Head of caudate nucleus (tissue), 42 donors: ENCODE data around the gene FOXR1.
"Not testable (repeated sequence)": the region's sequence is repeated elsewhere in the genome, so short reads cannot be mapped to it uniquely, and the experiment has no call there.

Experiments used
- DNase-seq, 42 donors: peaks; one replicate each; pipeline versions ENCODE4 v3.0.0 to v3.0.0-alpha.2; 2020 to 2021; ENCODE audit warnings: mixed read lengths in 7 of 42
- intact Hi-C: fragments of 100-400 bp; cut with DNase I; formaldehyde crosslinking; loops from one replicate; pipeline ENCODE4 v1.15.0; 2022

The FOXR1 gene

GRCh38 chr11:119017377-119017776 lies 45.8 kb downstream of the FOXR1 start:
- DNase-seq, intact Hi-C loops: not testable (repeated sequence)

- DNase-seq = peak; percentile 94 to 99 (median 98)
- intact Hi-C loops = no loop called here
Observed at GRCh38 chr11:119018074-119018938, 46.7 kb downstream of the FOXR1 start, which contains the start of the genes RPS25 and TRAPPC4. Gene RPS25, minus strand, starts transcription at chr11:119018343. Its CDS starts 59 bp downstream, at chr11:119018284. Gene TRAPPC4, plus strand, starts transcription at chr11:119018766. Its CDS starts 30 bp downstream, at chr11:119018796.

- no peak for DNase-seq
- intact Hi-C loops = no loop called here
Observed at GRCh38 chr11:119019996-119020395, 48.4 kb downstream of the FOXR1 start.

- DNase-seq = no peak
- intact Hi-C loops = no loop called here
Observed at GRCh38 chr11:119021631-119022030, 50.1 kb downstream of the FOXR1 start.

DNA sequence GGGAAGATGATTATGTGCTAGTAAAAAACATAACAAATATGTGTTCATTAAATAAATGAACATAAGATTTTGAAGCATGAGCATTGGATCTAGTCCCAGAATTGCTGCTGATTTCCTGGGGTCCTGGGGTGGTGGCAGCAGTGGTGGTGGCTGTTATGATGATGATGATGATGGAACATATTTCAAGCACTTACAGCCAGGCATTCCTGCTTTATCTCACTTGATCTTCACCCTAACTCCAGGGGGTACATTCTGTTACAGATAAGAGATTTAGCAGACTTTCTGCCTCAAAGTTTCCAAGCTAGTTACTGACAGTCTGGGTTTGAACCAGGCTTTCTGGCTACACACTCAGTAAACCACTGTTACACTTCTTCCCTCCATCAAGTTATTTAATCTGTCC lies 52.2 kb downstream of the FOXR1 start:
- intact Hi-C loops = no loop called here
- no peak for DNase-seq

DNA sequence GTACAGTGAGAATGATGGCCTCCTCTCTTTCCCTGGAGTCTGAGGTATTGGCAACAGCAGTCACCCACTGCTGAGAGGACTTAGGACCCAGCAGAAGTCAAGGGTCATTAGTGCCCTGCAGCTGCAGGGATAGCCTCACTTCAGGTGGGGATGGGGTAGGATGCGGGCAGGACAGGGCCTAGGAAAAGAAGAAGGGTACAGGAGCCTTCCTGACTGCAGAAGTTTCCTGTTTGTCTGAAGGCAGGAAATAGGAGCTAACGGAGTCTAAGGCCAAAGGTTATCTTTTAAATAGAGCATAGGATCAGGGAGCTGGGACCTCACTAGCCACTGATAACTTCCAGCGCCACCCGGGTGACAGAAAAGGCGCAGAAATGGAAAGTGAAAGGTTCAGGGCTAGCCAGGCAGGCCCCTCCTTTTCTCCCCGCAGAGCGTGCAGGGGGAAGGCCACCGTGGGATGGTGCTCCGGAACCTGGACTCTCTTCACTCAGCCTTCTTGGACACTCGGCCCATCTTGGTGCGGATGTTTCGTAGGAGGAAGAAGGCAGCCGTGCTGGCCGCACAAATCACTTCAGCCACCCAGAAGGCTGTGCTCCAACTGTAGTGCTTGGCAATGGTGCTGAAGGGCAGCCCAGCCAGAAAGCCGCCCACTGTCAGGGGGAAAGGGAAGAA lies 53.0 kb downstream of the FOXR1 start:
- no peak for DNase-seq
- intact Hi-C loops = no loop called here

DNA sequence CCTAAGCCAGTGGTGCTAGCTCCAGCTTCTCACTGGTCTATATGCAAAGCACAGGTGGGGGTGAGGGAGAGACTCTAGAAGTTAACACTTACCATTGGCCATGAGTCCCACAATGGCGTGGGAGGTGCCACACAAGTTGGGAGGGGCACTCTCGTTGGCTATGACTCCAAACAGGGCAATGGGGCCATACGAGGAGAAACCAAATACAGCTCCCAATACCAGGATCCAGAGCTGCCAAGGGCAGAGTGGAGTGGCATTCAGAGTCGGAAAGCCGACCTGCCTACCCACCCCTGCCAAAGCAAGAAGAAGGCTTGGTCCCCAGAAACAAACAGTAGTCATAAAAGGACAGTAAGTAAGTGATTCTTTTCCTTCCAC lies 53.5 kb downstream of the FOXR1 start:
- intact Hi-C loops = no loop called here
- DNase-seq = no peak

DNA sequence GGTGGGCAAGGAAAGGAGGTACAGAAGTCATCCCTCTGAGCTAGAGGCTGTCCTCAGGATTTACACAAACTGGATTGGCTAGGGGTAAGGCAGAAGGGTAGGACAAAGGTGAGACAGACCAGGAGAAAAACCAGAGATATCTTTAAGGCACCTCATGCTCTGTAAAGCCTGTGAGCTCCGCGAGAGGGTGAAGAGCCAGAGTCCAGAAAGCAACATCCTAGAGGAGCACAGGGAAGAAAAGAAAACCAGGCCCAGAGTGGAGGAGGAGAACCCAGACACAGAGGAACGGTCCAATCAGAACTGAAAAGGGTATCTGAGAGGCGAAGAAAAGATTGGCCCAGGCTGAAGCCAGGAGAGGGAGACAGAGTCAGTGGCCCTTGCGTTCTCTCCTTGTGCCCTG lies 54.0 kb downstream of the FOXR1 start:
- intact Hi-C loops = no loop called here
- no peak for DNase-seq

DNA sequence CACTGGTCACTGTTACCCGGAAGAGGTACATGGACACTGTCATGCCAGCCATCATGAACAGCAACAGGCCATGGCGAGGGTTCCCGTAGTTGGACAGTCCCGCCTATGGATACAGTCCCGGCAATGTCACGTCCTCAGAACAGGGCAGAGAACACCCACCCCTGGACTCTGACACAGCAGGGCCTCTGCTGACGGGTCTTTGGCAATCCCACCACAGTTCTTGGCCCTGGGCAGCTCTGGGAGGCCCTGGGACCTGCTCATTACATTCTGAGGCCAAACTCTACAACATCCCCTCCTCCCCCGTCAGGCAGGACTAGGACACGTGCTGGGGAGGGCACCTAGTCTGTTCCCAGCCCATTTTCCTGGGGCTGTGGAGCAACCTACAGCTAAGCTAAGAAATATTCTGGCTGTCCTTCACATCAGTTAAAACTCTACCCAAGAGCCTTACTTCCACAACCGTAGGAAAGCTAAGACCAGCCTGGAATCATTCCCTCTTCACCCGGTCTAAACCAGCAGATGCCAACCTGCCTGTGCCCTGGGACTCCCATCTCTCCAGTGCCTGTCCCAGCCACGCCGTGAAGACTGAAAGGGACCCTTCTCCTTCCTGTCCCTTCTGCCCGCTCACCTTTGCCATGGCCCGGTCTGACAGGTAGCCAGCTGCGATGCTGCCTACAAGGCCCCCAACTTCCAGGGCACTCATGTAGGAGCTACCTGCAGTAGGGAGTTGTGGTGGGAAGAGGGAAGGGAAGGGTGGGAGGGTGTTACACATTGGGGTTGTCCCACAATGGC lies 54.6 kb downstream of the FOXR1 start:
- no peak for DNase-seq
- intact Hi-C loops = no loop called here

- intact Hi-C loops = no loop called here
Observed at GRCh38 chr11:119026970-119027369, 55.4 kb downstream of the FOXR1 start.

DNA sequence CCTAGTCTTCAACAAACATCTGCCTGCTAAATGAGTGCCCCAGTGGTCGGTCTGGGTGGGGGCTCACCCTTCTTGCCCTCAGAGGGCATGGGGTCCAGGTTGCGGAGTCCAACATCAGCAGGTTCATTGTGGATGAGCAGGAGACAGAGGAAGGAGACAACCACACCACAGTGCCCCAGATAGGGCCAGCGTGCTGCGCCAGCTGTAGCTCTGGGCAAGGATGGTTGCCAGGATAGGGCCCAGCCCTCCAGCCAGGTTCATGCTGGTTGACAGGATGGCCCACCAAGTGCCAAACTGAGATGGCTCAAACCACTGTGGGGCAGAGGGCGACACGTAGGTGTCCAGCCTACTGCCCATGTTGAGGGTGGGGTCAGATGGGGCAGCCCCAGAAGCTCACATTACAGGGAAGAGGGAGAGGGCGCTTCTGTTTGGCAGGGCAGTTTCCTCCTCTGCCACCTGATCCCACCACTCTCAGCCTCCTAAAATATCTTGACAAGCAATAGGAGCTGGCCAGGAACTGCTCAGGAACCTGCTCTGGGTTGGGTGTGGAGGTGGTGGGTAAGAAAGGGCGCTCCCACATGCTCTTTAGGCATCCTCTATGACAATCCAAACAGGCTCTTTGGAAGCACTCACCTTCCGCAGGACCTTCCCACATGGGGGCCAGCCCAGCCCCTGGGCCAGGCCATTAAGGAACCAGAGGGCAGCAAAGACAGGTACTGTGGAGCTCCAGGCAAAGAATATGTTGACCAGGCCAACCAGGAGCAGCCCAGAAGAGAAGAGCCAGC lies 56.2 kb downstream of the FOXR1 start:
- intact Hi-C loops = no loop called here
- DNase-seq = no peak

More at GRCh38 chr11:119026970-119027369, 55.4 kb downstream of the FOXR1 start:
- DNase-seq = no peak

- DNase-seq = no peak
- intact Hi-C loops = no loop called here
Observed at GRCh38 chr11:119028346-119029068, 56.9 kb downstream of the FOXR1 start.

DNA sequence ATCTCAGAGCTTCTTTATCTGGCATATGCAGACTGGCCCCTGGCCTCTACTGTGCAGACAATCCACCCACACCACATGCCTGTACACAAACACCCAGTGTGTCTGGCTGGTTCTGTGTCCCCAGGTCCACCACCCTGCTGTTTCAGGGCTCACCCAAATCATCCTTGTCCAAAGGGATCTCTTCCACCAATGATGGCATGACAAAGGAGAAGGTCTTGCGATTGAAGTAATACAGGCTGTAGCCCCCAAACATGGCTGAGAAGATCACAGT lies 57.4 kb downstream of the FOXR1 start:
- intact Hi-C loops = no loop called here
- no peak for DNase-seq

GRCh38 chr11:119029340-119030028 lies 57.9 kb downstream of the FOXR1 start:
- DNase-seq = peak in 29 of 42 donors; percentile 12 to 70 (median 30)
- intact Hi-C loops = no loop called here

- intact Hi-C loops = no loop called here
- DNase-seq = peak in 2 of 42 donors; percentile 9 to 44
Observed at GRCh38 chr11:119030029-119030328, 58.4 kb downstream of the FOXR1 start.

DNA sequence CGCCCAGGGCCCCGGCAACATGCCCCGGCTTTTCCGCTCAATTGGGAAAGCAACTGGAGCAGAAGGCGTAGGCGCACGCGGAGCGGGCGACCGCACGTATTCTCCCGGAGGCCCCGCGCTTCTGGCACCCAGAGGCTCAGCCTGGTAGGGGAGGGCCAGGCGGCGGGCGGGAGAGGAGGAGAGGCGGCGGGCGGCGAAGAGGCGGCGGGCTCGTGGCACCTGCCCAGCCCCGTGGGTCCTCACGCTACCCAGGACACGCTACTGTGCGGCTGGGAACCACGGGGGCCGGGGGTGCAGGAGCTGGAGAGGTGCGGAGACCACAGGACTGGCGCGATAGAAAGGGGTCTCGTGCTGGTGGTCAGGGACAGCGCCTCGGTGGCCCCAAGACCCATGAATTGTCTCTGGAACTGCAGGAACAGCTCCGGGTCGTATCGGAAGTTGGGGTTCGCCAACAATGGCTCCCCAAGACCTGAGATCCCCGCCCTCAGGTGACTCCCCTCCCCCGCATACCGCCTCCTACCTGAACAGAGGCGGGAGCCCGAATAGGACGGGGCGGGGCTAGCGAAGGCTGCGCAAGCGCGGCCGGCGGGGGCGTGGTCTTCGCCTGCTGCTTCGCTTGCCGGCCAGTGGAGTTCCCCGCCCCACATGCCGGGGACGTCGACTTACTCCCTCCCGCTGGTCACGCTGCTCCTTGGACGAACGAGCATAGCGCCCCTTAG lies 58.9 kb downstream of the FOXR1 start, which contains the start of gene SLC37A4:
Gene SLC37A4 (minus strand): TSS at position 549 of the 719 bp plus-strand sequence.
- intact Hi-C loops = no loop called here
- DNase-seq = peak; percentile 94 to 99 (median 98)
